SK-N-SH (cell line): ENCODE results near the gene ANKS6. TPM values are rescaled to one million over a fixed set of nuclear protein-coding genes. Genes with fewer than 3 reads are reported as not detected.

ENCODE experiments used
- CTCF ChIA-PET: fragments of 300-600, 350-600 bp; formaldehyde crosslinking; extraction: SDS; loops from one replicate; lab custom pipeline; 2021; lab: Yijun Ruan, JAX
- POLR2A ChIA-PET: fragments of 350-600 bp; sonication (Branson Sonifier 250); formaldehyde crosslinking; extraction: SDS; loops from one replicate; lab custom pipeline; 2020; ENCODE audit warnings: antibody characterized with exemption, inconsistent platforms; lab: Yijun Ruan, JAX
- DNase-seq: peaks from one replicate; pipeline ENCODE4 v3.0.0; 2012
- H2AFZ ChIP-seq: fragments of 200-600 bp; sonication (generic); 2 replicates; pipeline ENCODE4 v1.8.1; 2016; ENCODE audit warnings: antibody characterized with exemption, mild to moderate bottlenecking, low read depth
- H3F3A ChIP-seq: fragments of 200-600 bp; sonication (generic); replicated peaks from 2 replicates; pipeline ENCODE3; 2016; ENCODE audit warnings: antibody characterized with exemption, mild to moderate bottlenecking; ENCODE audit not compliant: insufficient read depth
- H3K27ac ChIP-seq, 2 experiments: fragments of 200-500 bp in 1 of 2; fragments of 200-600 bp in 1 of 2; sonication (Bioruptor generic) in 1 of 2; sonication (generic), shearing (Covaris generic) in 1 of 2; 2 replicates each; pipeline versions ENCODE4 v1.5.1 to v1.6.1; 2014 to 2016; ENCODE audit warnings: low read depth in 2 of 2, inconsistent platforms in 1 of 2, low read length in 1 of 2, mild to moderate bottlenecking in 1 of 2, mixed read lengths in 1 of 2
- H3K27me3 ChIP-seq: fragments of 200-600 bp; sonication (generic), shearing (Covaris generic); 2 replicates; pipeline ENCODE4 v1.6.1; 2016; ENCODE audit warnings: mixed run types; ENCODE audit not compliant: insufficient read depth
- H3K36me3 ChIP-seq, 2 experiments: fragments of 200-500 bp in 1 of 2; fragments of 200-600 bp in 1 of 2; sonication (Bioruptor generic) in 1 of 2; sonication (generic) in 1 of 2; replicated peaks in 1 of 2; 2 replicates each; pipeline versions ENCODE3 to v1.5.1; 2014 to 2016; ENCODE audit warnings: low read length in 1 of 2, mild to moderate bottlenecking in 1 of 2; ENCODE audit not compliant: insufficient read depth in 2 of 2, control insufficient read depth in 1 of 2
- H3K4me1 ChIP-seq, 2 experiments: fragments of 200-500 bp in 1 of 2; fragments of 200-600 bp in 1 of 2; sonication (Bioruptor generic) in 1 of 2; sonication (generic), shearing (Covaris generic) in 1 of 2; 2 replicates each; pipeline versions ENCODE4 v1.5.1 to v1.6.1; 2014 to 2016; ENCODE audit warnings: low read depth in 1 of 2, low read length in 1 of 2, mixed run types in 1 of 2; ENCODE audit not compliant: insufficient read depth in 2 of 2, control insufficient read depth in 1 of 2
- H3K4me2 ChIP-seq: fragments of 200-600 bp; sonication (generic), shearing (Covaris generic); 2 replicates; pipeline ENCODE4 v1.6.1; 2017; ENCODE audit warnings: mixed run types
- H3K4me3 ChIP-seq, 2 experiments: fragments of 200-500 bp in 1 of 2; fragments of 200-600 bp in 1 of 2; sonication (Bioruptor generic) in 1 of 2; sonication (generic), shearing (Covaris generic) in 1 of 2; 2 replicates each; pipeline versions ENCODE4 v1.5.1 to v1.8.1; 2014 to 2016; ENCODE audit warnings: low read depth in 2 of 2, inconsistent platforms in 1 of 2, low read length in 1 of 2, mild to moderate bottlenecking in 1 of 2, mixed read lengths in 1 of 2, moderate library complexity in 1 of 2
- H3K79me2 ChIP-seq: fragments of 200-600 bp; sonication (generic); 2 replicates; pipeline ENCODE4 v1.8.1; 2017; ENCODE audit warnings: mild to moderate bottlenecking; ENCODE audit not compliant: insufficient read depth
- H3K9ac ChIP-seq: fragments of 200-600 bp; sonication (generic); 2 replicates; pipeline ENCODE4 v1.6.1; 2017; ENCODE audit warnings: mixed run types
- H3K9me2 ChIP-seq: fragments of 200-600 bp; sonication (generic); 2 replicates; pipeline ENCODE4 v1.6.1; 2017; ENCODE audit warnings: mixed run types
- H3K9me3 ChIP-seq: fragments of 200-600 bp; sonication (generic); 2 replicates; pipeline ENCODE4 v1.6.1; 2017; ENCODE audit warnings: mixed run types, mild to moderate bottlenecking, moderate library complexity
- H4K20me1 ChIP-seq: fragments of 200-600 bp; sonication (generic); 2 replicates; pipeline ENCODE4 v1.6.1; 2017; ENCODE audit warnings: mild to moderate bottlenecking, mixed run types; ENCODE audit not compliant: insufficient read depth
- EP300 ChIP-seq, 2 experiments: IDR thresholded peaks; 2 replicates each; pipeline versions ENCODE4 v1.4.0 to v1.6.1; 2012; ENCODE audit warnings: borderline replicate concordance in 1 of 2, low read depth in 1 of 2, low read length in 1 of 2
- FOSL2 ChIP-seq: IDR thresholded peaks from 2 replicates; pipeline ENCODE4 v1.4.0; 2012; ENCODE audit warnings: low read depth, mild to moderate bottlenecking, moderate library complexity, borderline replicate concordance
- FOXM1 ChIP-seq: IDR thresholded peaks from 2 replicates; pipeline ENCODE4 v1.4.0; 2012; ENCODE audit warnings: low read depth, mild to moderate bottlenecking
- GABPA ChIP-seq: IDR thresholded peaks from 2 replicates; pipeline ENCODE4 v1.4.0; 2012; ENCODE audit warnings: low read depth, mild to moderate bottlenecking
- JUND ChIP-seq: IDR thresholded peaks from 2 replicates; pipeline ENCODE4 v1.4.0; 2012
- POLR2AphosphoS5 ChIP-seq: IDR thresholded peaks from 2 replicates; pipeline ENCODE4 v1.6.1; 2012; ENCODE audit warnings: low read depth, low read length
- RCOR1 ChIP-seq: fragments of 150-350 bp; IDR thresholded peaks from 2 replicates; pipeline ENCODE4 v1.6.1; 2017; ENCODE audit warnings: antibody characterized with exemption, low read length
- YY1 ChIP-seq: IDR thresholded peaks from 2 replicates; pipeline ENCODE4 v1.4.0; 2012; ENCODE audit warnings: low read depth, mild to moderate bottlenecking
- WGBS: methylation state at CpG from one replicate; pipeline ENCODE4 v1.1.6; 2017; ENCODE audit warnings: low lambda C conversion rate; 5-methylcytosine and 5-hydroxymethylcytosine counted together
- polyA plus RNA-seq, 3 experiments: library from polyadenylated mRNA; depleted of rRNA; stranded (reverse); fragments of >200 nt; gene quantifications; 2 replicates each; pipeline ENCODE4 v1.2.3, GENCODE V29; 2012
- TF ChIP-seq, protein P1 (sequence below): fragments of 150-350 bp; IDR thresholded peaks from 2 replicates; pipeline ENCODE4 v1.6.1; 2016; ENCODE audit warnings: mild to moderate bottlenecking, low read depth, low read length

ANKS6 gene
- polyA plus RNA-seq, 1 of the 3 experiments (the other 2 are of a cell fraction): 29.3 TPM

DNA sequence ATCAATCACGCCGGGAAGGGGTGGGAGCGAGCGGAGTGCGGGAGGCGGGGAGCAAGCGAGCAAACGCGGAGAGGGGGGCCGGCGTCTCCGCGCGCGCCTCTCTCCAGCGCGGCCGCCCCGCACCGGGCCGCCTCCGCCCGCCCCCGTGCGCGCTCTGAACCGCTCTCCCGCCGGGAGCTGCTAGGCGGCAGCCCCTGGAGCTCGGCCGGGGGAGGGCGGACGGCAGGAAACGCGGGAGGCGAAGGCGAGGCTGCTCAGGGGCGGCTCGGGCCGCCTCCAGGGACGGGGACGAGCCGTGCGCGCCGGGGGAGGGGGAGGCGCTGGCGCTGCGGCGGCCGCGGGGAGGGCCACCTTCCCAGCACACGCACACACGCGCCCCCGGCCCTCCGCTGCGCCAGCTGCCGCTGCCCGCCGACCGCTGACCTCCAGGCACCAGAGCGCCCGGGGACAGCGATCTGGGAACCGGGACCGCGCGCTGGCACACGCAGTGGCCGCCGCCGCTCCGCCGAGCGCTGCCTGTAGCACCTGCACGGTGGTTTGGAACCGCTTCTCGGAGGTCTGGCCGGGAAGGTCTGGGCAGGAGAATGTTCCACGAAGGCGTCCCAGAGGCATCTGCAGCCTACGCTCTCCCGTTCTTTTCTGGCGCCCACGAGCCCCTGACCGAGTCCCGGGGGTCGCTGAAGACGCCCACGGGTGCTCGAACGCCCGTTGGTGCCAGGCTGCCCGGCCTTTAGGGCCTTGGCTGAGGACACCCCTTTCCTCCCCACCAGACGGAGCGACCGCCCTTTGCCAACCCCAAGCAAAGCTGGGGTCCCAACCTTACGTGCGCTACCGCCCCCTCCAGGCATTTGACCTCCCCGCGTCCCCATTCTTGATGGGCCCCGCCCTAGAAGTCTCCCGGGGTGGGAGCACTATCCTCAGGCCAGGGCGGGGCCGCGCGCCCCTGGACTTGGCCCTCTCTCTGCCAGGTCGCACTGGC, 87.1 kb downstream of the ANKS6 start, which contains the start of gene GABBR2:
TSS of gene GABBR2 (minus strand) at position 3 of the 979 bp plus-strand sequence. CDS start 198 bp downstream, outside the sequence.
- H4K20me1 ChIP-seq: no peaks in the 10 kb centered on the region
- H3K9ac ChIP-seq: no peak within 1 kb of the TSS
- CTCF ChIA-PET: interaction anchor here (1.3 to 1.7 kb wide), 3 partner anchors 26 to 397 kb away, joined by 3 to 9 read pairs (median 4); no protein-coding TSS in a partner anchor
- H3K27me3 ChIP-seq: peaks cover 44% of the 10 kb centered on the region
- no peaks in the 10 kb centered on the region for H3F3A ChIP-seq
- H3K4me1 ChIP-seq: no peaks in the 10 kb centered on the region; a peak in 1 of 4 replicates
- H3K36me3 ChIP-seq: no peaks in the 10 kb centered on the region
- H3K9me3 ChIP-seq: no peaks in the 10 kb centered on the region
- H2AFZ ChIP-seq: no peak within 1 kb of the TSS
- H3K27ac ChIP-seq: no peak within 1 kb of the TSS
- H3K4me2 ChIP-seq: peak within 1 kb of the TSS; percentile 67; the same call in 1 of the 2 replicates
- TF ChIP-seq RCOR1 (no peak), JUND (no peak), FOXM1 (no peak), POLR2AphosphoS5 (no peak), FOSL2 (no peak), EP300 (IDR thresholded peaks at IDR 0.05; ENCODE audit: borderline replicate concordance in 1 of 2, low read depth in 1 of 2, low read length in 1 of 2) (no peak)
- no peaks in the 10 kb centered on the region for H3K79me2 ChIP-seq
- 3% methylated on average over 20 of the region's 111 CpGs for WGBS
- peak within 1 kb of the TSS; percentile 26 to 54; a peak in 3 of 4 replicates for H3K4me3 ChIP-seq
- peak; percentile 62 for DNase-seq
- H3K9me2 ChIP-seq: no peaks in the 10 kb centered on the region
- POLR2A ChIA-PET: no interaction called here

DNA sequence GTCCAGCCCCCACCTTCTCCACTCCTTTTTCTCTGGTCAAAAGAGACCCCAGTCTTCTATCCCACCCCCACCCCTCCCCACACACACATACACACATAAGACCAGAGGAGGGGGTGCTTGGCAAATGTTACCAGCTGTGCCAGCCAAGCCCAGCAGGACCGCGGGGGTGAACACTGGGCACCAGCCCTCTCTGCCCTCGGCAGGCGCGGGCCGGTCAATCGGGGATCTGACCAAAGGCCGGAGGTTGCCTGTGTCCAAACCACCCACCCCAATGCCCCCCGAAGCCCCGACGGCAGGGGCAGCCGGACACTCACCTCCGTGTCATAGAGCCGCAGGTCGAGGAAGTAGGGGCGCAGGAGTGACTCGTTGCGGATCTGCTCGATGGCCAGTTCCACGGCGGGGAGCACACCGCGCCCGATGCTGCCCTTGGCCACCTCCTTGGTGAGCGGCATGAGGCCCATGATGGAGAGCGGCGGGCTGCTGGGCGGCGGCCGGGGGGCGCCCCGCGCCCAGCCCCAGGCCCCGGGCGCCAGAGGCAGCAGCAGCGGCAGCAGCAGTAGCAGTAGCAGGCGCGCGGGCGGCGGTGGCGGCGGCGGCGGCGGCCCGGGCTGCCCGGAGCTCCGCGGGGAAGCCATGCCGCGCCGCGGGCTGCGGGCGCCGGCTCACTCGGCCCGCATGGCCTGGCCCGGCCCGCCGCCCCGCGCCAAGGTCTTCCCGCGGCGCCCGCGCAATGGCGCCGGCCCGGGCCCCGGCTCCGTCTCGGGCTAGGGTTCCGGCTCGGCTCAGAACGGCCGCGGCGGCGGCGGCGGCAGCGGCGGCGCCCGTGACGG, 88.0 kb downstream of the ANKS6 start:
- no peaks in the 10 kb centered on the region for H4K20me1 ChIP-seq
- POLR2A ChIA-PET: no interaction called here
- peak; percentile 56 for DNase-seq
- no peak overlapping the region for H3K4me2 ChIP-seq
- no peak overlapping the region for H3K27ac ChIP-seq
- 0% methylated on average over 3 of the region's 89 CpGs for WGBS
- H3K27me3 ChIP-seq: peaks cover 46% of the 10 kb centered on the region
- H3K9me2 ChIP-seq: no peaks in the 10 kb centered on the region
- H2AFZ ChIP-seq: no peak overlapping the region
- no peak overlapping the region for H3K9ac ChIP-seq
- TF ChIP-seq, protein P1, sequence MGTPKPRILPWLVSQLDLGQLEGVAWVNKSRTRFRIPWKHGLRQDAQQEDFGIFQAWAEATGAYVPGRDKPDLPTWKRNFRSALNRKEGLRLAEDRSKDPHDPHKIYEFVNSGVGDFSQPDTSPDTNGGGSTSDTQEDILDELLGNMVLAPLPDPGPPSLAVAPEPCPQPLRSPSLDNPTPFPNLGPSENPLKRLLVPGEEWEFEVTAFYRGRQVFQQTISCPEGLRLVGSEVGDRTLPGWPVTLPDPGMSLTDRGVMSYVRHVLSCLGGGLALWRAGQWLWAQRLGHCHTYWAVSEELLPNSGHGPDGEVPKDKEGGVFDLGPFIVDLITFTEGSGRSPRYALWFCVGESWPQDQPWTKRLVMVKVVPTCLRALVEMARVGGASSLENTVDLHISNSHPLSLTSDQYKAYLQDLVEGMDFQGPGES: no peak
- TF ChIP-seq YY1 (no peak), POLR2AphosphoS5 (no peak), GABPA (no peak)
- no peaks in the 10 kb centered on the region for H3F3A ChIP-seq
- CTCF ChIA-PET: interaction anchor here (0.5 to 3.1 kb wide), 5 partner anchors 11 to 393 kb away, joined by 3 to 16 read pairs (median 5); no protein-coding TSS in a partner anchor
- H3K4me3 ChIP-seq: peak overlapping the region in 1 of 2 experiments; percentile 26; a peak in 2 of 4 replicates
- no peaks in the 10 kb centered on the region; a peak in 1 of 4 replicates for H3K4me1 ChIP-seq
- no peaks in the 10 kb centered on the region for H3K36me3 ChIP-seq
- H3K79me2 ChIP-seq: no peaks in the 10 kb centered on the region
- H3K9me3 ChIP-seq: no peaks in the 10 kb centered on the region
